WTC11 (cell line): ENCODE results near the gene ALPI. TPM values are rescaled to one million over a fixed set of nuclear protein-coding genes. Genes with fewer than 3 reads are reported as not detected.
A peak's percentile ranks its signal among the peaks of the same experiment; 100 is the strongest.

Experiments used
- ATAC-seq: fragments of 200-7000 bp; cut with Tn5 transposase; 2 replicates; pipeline ENCODE4 v1.10.0; 2021; ENCODE audit warnings: mild to moderate bottlenecking, moderate library complexity
- CTCF ChIA-PET: fragments of 300-600 bp; sonication (Branson Sonifier 250); formaldehyde crosslinking; loops from one replicate; lab custom pipeline; 2021; ENCODE audit warnings: antibody characterized with exemption; lab: Charles Lee
- POLR2A ChIA-PET: fragments of 350-600 bp; sonication (Branson Sonifier 250); formaldehyde crosslinking; loops from one replicate; lab custom pipeline; 2021; ENCODE audit warnings: antibody characterized with exemption; lab: Charles Lee
- DNase-seq: peaks from one replicate; pipeline ENCODE4 v3.0.0; 2021; ENCODE audit warnings: low spot score
- H3K27ac Mint-ChIP-seq: 2 replicates; pipeline ENCODE4 v1.8.0; 2021; ENCODE audit warnings: mixed read lengths
- H3K27me3 Mint-ChIP-seq: 2 replicates; pipeline ENCODE4 v1.8.0; 2021; ENCODE audit warnings: low read depth, mild to moderate bottlenecking, moderate library complexity, mixed read lengths
- H3K36me3 Mint-ChIP-seq: 2 replicates; pipeline ENCODE4 v1.8.0; 2021; ENCODE audit warnings: mixed read lengths
- H3K4me1 Mint-ChIP-seq: 2 replicates; pipeline ENCODE4 v1.8.0; 2022; ENCODE audit warnings: mixed read lengths
- H3K4me3 Mint-ChIP-seq: 2 replicates; pipeline ENCODE4 v1.8.0; 2021; ENCODE audit warnings: mild to moderate bottlenecking, moderate library complexity, mixed read lengths
- H3K9me3 Mint-ChIP-seq: 2 replicates; pipeline ENCODE4 v1.8.0; 2021; ENCODE audit warnings: mixed read lengths
- CREM ChIP-seq: sonication (generic); formaldehyde crosslinking; IDR thresholded peaks from 2 replicates; pipeline ENCODE4 v1.8.1; 2022; ENCODE audit warnings: mild to moderate bottlenecking, missing genetic modification reagents, moderate library complexity
- ETV6 ChIP-seq: sonication (generic); formaldehyde crosslinking; IDR thresholded peaks from 2 replicates; pipeline ENCODE4 v1.8.1; 2022; ENCODE audit warnings: mild to moderate bottlenecking, missing genetic modification reagents
- FOXP1 ChIP-seq: sonication (generic); formaldehyde crosslinking; IDR thresholded peaks from 2 replicates; pipeline ENCODE4 v1.8.0; 2022; ENCODE audit warnings: missing genetic modification reagents, mild to moderate bottlenecking, moderate library complexity, borderline replicate concordance
- JAZF1 ChIP-seq: fragments of 250-450 bp; sonication (Bioruptor Pico); IDR thresholded peaks from 2 replicates; pipeline ENCODE4 v1.9.0; 2021; ENCODE audit warnings: moderate library complexity, mild to moderate bottlenecking, inconsistent platforms
- MXD4 ChIP-seq: fragments of 250-450 bp; sonication (Bioruptor Pico); IDR thresholded peaks from 2 replicates; pipeline ENCODE4 v1.8.0; 2021; ENCODE audit warnings: mild to moderate bottlenecking, moderate library complexity, borderline replicate concordance
- MYBL2 ChIP-seq: sonication (generic); formaldehyde crosslinking; IDR thresholded peaks from 2 replicates; pipeline ENCODE4 v1.8.1; 2023; ENCODE audit warnings: mild to moderate bottlenecking, moderate library complexity, missing genetic modification reagents
- NFE2L1 ChIP-seq: sonication (generic); formaldehyde crosslinking; IDR thresholded peaks from 2 replicates; pipeline ENCODE4 v1.8.1; 2023; ENCODE audit warnings: missing genetic modification reagents
- NR2C2 ChIP-seq: sonication (generic); formaldehyde crosslinking; IDR thresholded peaks from 2 replicates; pipeline ENCODE4 v1.8.0; 2022; ENCODE audit warnings: mild to moderate bottlenecking, missing genetic modification reagents
- NR3C1 ChIP-seq: sonication (generic); formaldehyde crosslinking; conservative IDR thresholded peaks from 2 replicates; pipeline ENCODE4 v1.8.1; 2023; ENCODE audit warnings: low read depth, mild to moderate bottlenecking, missing genetic modification reagents
- OVOL2 ChIP-seq: fragments of 250-450 bp; sonication (Bioruptor Pico); IDR thresholded peaks from 2 replicates; pipeline ENCODE4 v1.9.0; 2021; ENCODE audit warnings: mild to moderate bottlenecking, borderline replicate concordance
- TEAD4 ChIP-seq: sonication (generic); formaldehyde crosslinking; IDR thresholded peaks from 2 replicates; pipeline ENCODE4 v1.8.0; 2022; ENCODE audit warnings: mild to moderate bottlenecking, missing genetic modification reagents
- TP53 ChIP-seq: sonication (generic); formaldehyde crosslinking; IDR thresholded peaks from 2 replicates; pipeline ENCODE4 v1.8.1; 2023; ENCODE audit warnings: mild to moderate bottlenecking, missing genetic modification reagents
- ZNF219 ChIP-seq: sonication (generic); formaldehyde crosslinking; IDR thresholded peaks from 2 replicates; pipeline ENCODE4 v1.8.0; 2023; ENCODE audit warnings: missing genetic modification reagents, mild to moderate bottlenecking, borderline replicate concordance
- ZNF396 ChIP-seq: fragments of 250-450 bp; sonication (Bioruptor Pico); IDR thresholded peaks from 2 replicates; pipeline ENCODE4 v1.8.0; 2021; ENCODE audit warnings: mild to moderate bottlenecking, moderate library complexity, borderline replicate concordance
- total RNA-seq: library from RNA; stranded (reverse); gene quantifications from 3 replicates; pipeline ENCODE4 v1.2.3, GENCODE V29; 2021
- TF ChIP-seq, protein P1 (sequence below): fragments of 250-450 bp; sonication (Bioruptor Pico); IDR thresholded peaks from 2 replicates; pipeline ENCODE4 v1.9.0; 2021; ENCODE audit warnings: moderate library complexity, mild to moderate bottlenecking, inconsistent platforms, borderline replicate concordance
- TF ChIP-seq, protein P2 (sequence below): sonication (generic); formaldehyde crosslinking; IDR thresholded peaks from 2 replicates; pipeline ENCODE4 v1.8.1; 2022; ENCODE audit warnings: missing genetic modification reagents, borderline replicate concordance
- TF ChIP-seq, protein P3 (sequence below): sonication (generic); formaldehyde crosslinking; IDR thresholded peaks from 2 replicates; pipeline ENCODE4 v1.8.1; 2023; ENCODE audit warnings: mild to moderate bottlenecking, missing genetic modification reagents, moderate library complexity
- TF ChIP-seq, protein P4 (sequence below): fragments of 250-450 bp; sonication (Bioruptor Pico); IDR thresholded peaks from 2 replicates; pipeline ENCODE4 v1.9.0; 2021; ENCODE audit warnings: mild to moderate bottlenecking
- TF ChIP-seq, protein P5 (sequence below): sonication (generic); formaldehyde crosslinking; IDR thresholded peaks from 2 replicates; pipeline ENCODE4 v1.8.1; 2023; ENCODE audit warnings: mild to moderate bottlenecking, missing genetic modification reagents, borderline replicate concordance
- TF ChIP-seq, protein P6 (sequence below): sonication (generic); formaldehyde crosslinking; IDR thresholded peaks from 2 replicates; pipeline ENCODE4 v1.8.1; 2023; ENCODE audit warnings: mild to moderate bottlenecking, missing genetic modification reagents

The ALPI gene
- total RNA-seq, 1 experiment from 2014 or later: not detected

DNA sequence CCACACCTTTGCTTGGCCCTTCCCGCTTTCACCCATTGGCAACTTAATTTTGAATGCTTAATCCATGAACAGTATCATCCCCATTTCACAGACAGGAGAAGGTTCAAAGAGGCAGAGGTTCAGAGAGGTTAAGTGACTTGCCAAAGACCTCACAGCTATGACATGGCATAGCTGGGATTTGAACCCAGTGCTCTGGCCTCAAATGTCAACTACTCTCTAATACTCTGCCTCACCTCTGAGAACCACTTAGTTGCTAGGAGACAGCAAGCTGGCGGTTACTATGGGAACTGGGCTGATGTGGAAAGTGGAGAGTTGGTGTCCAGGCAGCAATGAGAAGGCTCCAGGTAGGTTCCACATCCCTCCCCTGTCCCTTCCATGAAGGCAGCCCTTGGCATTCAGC is 48.5 kb downstream of the ALPI start:
- Mint-ChIP-seq H3K27ac (no peak overlapping the region), H3K4me3 (peak overlapping the region; percentile 95), H3K9me3 (no peaks in the 10 kb centered on the region), H3K4me1 (peaks cover 22% of the 10 kb centered on the region), H3K36me3 (no peaks in the 10 kb centered on the region), H3K27me3 (peaks cover 50% of the 10 kb centered on the region)
- ATAC-seq (no peak), DNase-seq (no peak)
- ChIA-PET POLR2A (no interaction called here), CTCF (interaction anchor here (1.1 to 3.1 kb wide), 4 partner anchors 17 to 169 kb away, joined by 3 to 21 read pairs (median 6); partner anchors contain the start of gene PRSS56)
- TF ChIP-seq NR3C1 (CRISPR knock-in tag): no peak
- no peak for TF ChIP-seq ZNF219 (CRISPR knock-in tag)
- no peak for TF ChIP-seq NR2C2
- TF ChIP-seq, protein P1, sequence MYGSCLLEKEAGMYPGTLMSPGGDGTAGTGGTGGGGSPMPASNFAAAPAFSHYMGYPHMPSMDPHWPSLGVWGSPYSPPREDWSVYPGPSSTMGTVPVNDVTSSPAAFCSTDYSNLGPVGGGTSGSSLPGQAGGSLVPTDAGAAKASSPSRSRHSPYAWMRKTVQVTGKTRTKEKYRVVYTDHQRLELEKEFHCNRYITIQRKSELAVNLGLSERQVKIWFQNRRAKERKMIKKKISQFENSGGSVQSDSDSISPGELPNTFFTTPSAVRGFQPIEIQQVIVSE (CRISPR knock-in tag): no peak
- TF ChIP-seq ZNF396 (CRISPR knock-in tag): no peak
- no peak for TF ChIP-seq MXD4 (CRISPR knock-in tag)
- TF ChIP-seq OVOL2 (CRISPR knock-in tag): no peak
- TF ChIP-seq MYBL2: no peak
- no peak for TF ChIP-seq TEAD4 (CRISPR knock-in tag)
- no peak for TF ChIP-seq ETV6 (CRISPR knock-in tag)
- TF ChIP-seq, protein P2, sequence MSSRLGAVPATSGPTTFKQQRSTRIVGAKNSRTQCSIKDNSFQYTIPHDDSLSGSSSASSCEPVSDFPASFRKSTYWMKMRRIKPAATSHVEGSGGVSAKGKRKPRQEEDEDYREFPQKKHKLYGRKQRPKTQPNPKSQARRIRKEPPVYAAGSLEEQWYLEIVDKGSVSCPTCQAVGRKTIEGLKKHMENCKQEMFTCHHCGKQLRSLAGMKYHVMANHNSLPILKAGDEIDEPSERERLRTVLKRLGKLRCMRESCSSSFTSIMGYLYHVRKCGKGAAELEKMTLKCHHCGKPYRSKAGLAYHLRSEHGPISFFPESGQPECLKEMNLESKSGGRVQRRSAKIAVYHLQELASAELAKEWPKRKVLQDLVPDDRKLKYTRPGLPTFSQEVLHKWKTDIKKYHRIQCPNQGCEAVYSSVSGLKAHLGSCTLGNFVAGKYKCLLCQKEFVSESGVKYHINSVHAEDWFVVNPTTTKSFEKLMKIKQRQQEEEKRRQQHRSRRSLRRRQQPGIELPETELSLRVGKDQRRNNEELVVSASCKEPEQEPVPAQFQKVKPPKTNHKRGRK: no peak
- TF ChIP-seq FOXP1 (CRISPR knock-in tag): no peak
- TF ChIP-seq, protein P3, sequence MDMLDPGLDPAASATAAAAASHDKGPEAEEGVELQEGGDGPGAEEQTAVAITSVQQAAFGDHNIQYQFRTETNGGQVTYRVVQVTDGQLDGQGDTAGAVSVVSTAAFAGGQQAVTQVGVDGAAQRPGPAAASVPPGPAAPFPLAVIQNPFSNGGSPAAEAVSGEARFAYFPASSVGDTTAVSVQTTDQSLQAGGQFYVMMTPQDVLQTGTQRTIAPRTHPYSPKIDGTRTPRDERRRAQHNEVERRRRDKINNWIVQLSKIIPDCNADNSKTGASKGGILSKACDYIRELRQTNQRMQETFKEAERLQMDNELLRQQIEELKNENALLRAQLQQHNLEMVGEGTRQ (CRISPR knock-in tag): no peak

DNA sequence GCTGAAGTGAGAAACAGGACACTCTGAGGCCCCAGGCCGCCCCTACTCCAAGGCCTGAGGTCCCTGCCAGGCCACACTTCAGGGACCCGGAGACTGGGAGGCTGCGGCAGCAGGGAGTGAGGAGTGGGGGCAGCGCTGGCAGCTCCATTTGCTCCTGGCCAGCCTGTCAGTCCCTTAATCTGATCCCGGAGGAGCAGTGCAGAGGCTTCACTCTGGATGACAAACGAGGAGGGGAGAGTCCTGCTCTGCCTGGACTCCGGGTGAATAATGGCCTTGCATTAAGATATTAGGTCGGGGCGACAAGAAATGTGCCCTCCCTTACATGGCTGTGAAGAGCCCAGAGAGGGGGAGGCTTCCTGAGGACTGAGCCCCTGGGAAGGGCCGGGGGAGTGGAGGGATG is 49.9 kb downstream of the ALPI start:
- Mint-ChIP-seq H3K4me1 (peaks cover 22% of the 10 kb centered on the region), H3K4me3 (no peak overlapping the region), H3K27ac (no peak overlapping the region), H3K9me3 (no peaks in the 10 kb centered on the region), H3K27me3 (peaks cover 45% of the 10 kb centered on the region), H3K36me3 (no peaks in the 10 kb centered on the region)
- ChIA-PET CTCF (interaction anchor here (0.9 to 3.1 kb wide), 2 partner anchors 15 to 18 kb away, joined by 7 to 21 read pairs; partner anchors contain the start of gene PRSS56), POLR2A (no interaction called here)
- TF ChIP-seq CREM (CRISPR knock-in tag) (no peak), TP53 (no peak), JAZF1 (no peak), NFE2L1 (no peak)
- TF ChIP-seq, protein P4, sequence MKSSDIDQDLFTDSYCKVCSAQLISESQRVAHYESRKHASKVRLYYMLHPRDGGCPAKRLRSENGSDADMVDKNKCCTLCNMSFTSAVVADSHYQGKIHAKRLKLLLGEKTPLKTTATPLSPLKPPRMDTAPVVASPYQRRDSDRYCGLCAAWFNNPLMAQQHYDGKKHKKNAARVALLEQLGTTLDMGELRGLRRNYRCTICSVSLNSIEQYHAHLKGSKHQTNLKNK (CRISPR knock-in tag): no peak
- TF ChIP-seq, protein P5, sequence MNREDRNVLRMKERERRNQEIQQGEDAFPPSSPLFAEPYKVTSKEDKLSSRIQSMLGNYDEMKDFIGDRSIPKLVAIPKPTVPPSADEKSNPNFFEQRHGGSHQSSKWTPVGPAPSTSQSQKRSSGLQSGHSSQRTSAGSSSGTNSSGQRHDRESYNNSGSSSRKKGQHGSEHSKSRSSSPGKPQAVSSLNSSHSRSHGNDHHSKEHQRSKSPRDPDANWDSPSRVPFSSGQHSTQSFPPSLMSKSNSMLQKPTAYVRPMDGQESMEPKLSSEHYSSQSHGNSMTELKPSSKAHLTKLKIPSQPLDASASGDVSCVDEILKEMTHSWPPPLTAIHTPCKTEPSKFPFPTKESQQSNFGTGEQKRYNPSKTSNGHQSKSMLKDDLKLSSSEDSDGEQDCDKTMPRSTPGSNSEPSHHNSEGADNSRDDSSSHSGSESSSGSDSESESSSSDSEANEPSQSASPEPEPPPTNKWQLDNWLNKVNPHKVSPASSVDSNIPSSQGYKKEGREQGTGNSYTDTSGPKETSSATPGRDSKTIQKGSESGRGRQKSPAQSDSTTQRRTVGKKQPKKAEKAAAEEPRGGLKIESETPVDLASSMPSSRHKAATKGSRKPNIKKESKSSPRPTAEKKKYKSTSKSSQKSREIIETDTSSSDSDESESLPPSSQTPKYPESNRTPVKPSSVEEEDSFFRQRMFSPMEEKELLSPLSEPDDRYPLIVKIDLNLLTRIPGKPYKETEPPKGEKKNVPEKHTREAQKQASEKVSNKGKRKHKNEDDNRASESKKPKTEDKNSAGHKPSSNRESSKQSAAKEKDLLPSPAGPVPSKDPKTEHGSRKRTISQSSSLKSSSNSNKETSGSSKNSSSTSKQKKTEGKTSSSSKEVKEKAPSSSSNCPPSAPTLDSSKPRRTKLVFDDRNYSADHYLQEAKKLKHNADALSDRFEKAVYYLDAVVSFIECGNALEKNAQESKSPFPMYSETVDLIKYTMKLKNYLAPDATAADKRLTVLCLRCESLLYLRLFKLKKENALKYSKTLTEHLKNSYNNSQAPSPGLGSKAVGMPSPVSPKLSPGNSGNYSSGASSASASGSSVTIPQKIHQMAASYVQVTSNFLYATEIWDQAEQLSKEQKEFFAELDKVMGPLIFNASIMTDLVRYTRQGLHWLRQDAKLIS: no peak
- TF ChIP-seq, protein P6, sequence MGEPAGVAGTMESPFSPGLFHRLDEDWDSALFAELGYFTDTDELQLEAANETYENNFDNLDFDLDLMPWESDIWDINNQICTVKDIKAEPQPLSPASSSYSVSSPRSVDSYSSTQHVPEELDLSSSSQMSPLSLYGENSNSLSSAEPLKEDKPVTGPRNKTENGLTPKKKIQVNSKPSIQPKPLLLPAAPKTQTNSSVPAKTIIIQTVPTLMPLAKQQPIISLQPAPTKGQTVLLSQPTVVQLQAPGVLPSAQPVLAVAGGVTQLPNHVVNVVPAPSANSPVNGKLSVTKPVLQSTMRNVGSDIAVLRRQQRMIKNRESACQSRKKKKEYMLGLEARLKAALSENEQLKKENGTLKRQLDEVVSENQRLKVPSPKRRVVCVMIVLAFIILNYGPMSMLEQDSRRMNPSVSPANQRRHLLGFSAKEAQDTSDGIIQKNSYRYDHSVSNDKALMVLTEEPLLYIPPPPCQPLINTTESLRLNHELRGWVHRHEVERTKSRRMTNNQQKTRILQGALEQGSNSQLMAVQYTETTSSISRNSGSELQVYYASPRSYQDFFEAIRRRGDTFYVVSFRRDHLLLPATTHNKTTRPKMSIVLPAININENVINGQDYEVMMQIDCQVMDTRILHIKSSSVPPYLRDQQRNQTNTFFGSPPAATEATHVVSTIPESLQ: no peak
- ATAC-seq: peak; percentile 7; the same call in 1 of the 2 replicates
- no peak for DNase-seq
